ENCODE data around the gene FGD5. TPM values are rescaled to one million over a fixed set of nuclear protein-coding genes. Genes with fewer than 3 reads are reported as not detected.

FGD5 gene
- polyA plus RNA-seq, 3 donors: 0.03 TPM; not detected in 2

GRCh38 chr3:14832975-14833722 is 14.4 kb downstream of the FGD5 start:
- Histone ChIP-seq H3K9ac (ENCODE audit: insufficient read depth, low read length, poor library complexity, severe bottlenecking) (no peak overlapping the region), H3K4me2 (replicated peaks; ENCODE audit: extremely low read depth, low read length, poor library complexity, severe bottlenecking) (no peak overlapping the region), H3K27me3 (ENCODE audit: control insufficient read depth in 2 of 2, insufficient read depth in 2 of 2, low read length in 2 of 2) (no peaks in the 10 kb centered on the region), H3K36me3 (replicated peaks in 1 of 2; ENCODE audit: control insufficient read depth in 1 of 2, insufficient read depth in 2 of 2, low read length in 2 of 2) (no peaks in the 10 kb centered on the region), H3K27ac (ENCODE audit: low read depth in 1 of 2, low read length in 2 of 2) (no peak overlapping the region), H3K79me2 (ENCODE audit: insufficient read depth, low read length) (no peaks in the 10 kb centered on the region), H3K4me3 (replicated peaks in 1 of 3; ENCODE audit: low read depth in 2 of 3, low read length in 3 of 3) (no peak overlapping the region), H2AFZ (ENCODE audit: insufficient read depth, low read depth, low read length, poor library complexity, severe bottlenecking) (no peak overlapping the region), H3K9me3 (replicated peaks in 1 of 2; ENCODE audit: control insufficient read depth in 1 of 2, insufficient read depth in 1 of 2, low read length in 2 of 2) (no peaks in the 10 kb centered on the region), H4K20me1 (ENCODE audit: insufficient read depth, low read length) (no peaks in the 10 kb centered on the region), H3K4me1 (ENCODE audit: control insufficient read depth in 1 of 2, insufficient read depth in 2 of 2, low read length in 2 of 2) (no peaks in the 10 kb centered on the region)
- intact Hi-C loops (cut with micrococcal nuclease): no loop called here
- H3K27me3 Mint-ChIP-seq (ENCODE audit: low read depth in 3 of 3): peaks cover 3 to 5% (median 4%) of the 10 kb centered on the region in 3 donors
- 97% methylated on average over 10 of the region's 14 CpGs for WGBS (ENCODE audit: insufficient coverage)
- H3K4me3 Mint-ChIP-seq: no peak overlapping the region
- H3K9me3 Mint-ChIP-seq: no peaks in the 10 kb centered on the region
- no peaks in the 10 kb centered on the region for H3K4me1 Mint-ChIP-seq
- H3K27ac Mint-ChIP-seq: no peak overlapping the region
- no peaks in the 10 kb centered on the region for H3K36me3 Mint-ChIP-seq
- TF ChIP-seq CTCF (IDR thresholded peaks at IDR 0.05): no peak
- DNase-seq: no peak

GRCh38 chr3:14834121-14834520 is 15.4 kb downstream of the FGD5 start:
- Histone ChIP-seq H3K4me3 (replicated peaks in 1 of 3; ENCODE audit: low read depth in 2 of 3, low read length in 3 of 3) (no peak overlapping the region), H4K20me1 (ENCODE audit: insufficient read depth, low read length) (no peaks in the 10 kb centered on the region), H3K79me2 (ENCODE audit: insufficient read depth, low read length) (no peaks in the 10 kb centered on the region), H3K9ac (ENCODE audit: insufficient read depth, low read length, poor library complexity, severe bottlenecking) (no peak overlapping the region), H3K9me3 (replicated peaks in 1 of 2; ENCODE audit: control insufficient read depth in 1 of 2, insufficient read depth in 1 of 2, low read length in 2 of 2) (no peaks in the 10 kb centered on the region), H3K27ac (ENCODE audit: low read depth in 1 of 2, low read length in 2 of 2) (no peak overlapping the region), H3K4me2 (replicated peaks; ENCODE audit: extremely low read depth, low read length, poor library complexity, severe bottlenecking) (no peak overlapping the region), H3K36me3 (replicated peaks in 1 of 2; ENCODE audit: control insufficient read depth in 1 of 2, insufficient read depth in 2 of 2, low read length in 2 of 2) (no peaks in the 10 kb centered on the region), H3K27me3 (ENCODE audit: control insufficient read depth in 2 of 2, insufficient read depth in 2 of 2, low read length in 2 of 2) (no peaks in the 10 kb centered on the region), H2AFZ (ENCODE audit: insufficient read depth, low read depth, low read length, poor library complexity, severe bottlenecking) (no peak overlapping the region), H3K4me1 (ENCODE audit: control insufficient read depth in 1 of 2, insufficient read depth in 2 of 2, low read length in 2 of 2) (no peaks in the 10 kb centered on the region)
- TF ChIP-seq CTCF (IDR thresholded peaks at IDR 0.05): no peak
- 100% methylated on average over 3 of the region's 3 CpGs for WGBS (ENCODE audit: insufficient coverage)
- Mint-ChIP-seq H3K4me1 (no peaks in the 10 kb centered on the region), H3K27me3 (ENCODE audit: low read depth in 3 of 3) (peaks cover 2 to 5% (median 4%) of the 10 kb centered on the region in 3 donors), H3K36me3 (no peaks in the 10 kb centered on the region), H3K4me3 (no peak overlapping the region), H3K27ac (no peak overlapping the region), H3K9me3 (no peaks in the 10 kb centered on the region)
- no peak for DNase-seq
- intact Hi-C loops (cut with micrococcal nuclease): no loop called here
